ENCODE data around the gene NHS. TPM values are rescaled to one million over a fixed set of nuclear protein-coding genes. Genes with fewer than 3 reads are reported as not detected.
A peak's percentile ranks its signal among the peaks of the same experiment; 100 is the strongest.

Gene NHS
- total and polyA plus RNA-seq, 2 of the 4 experiments (the other 2 are of a cell fraction): 0.36 to 0.90 TPM

- 0 out of 4 replicates have a peak overlapping the region, but pooled peaks of 1 of the 2 experiments have one; percentile 16 for H4K8ac ChIP-seq (ENCODE audit: low read depth in 2 of 2, low read length in 2 of 2)
- H2AK5ac ChIP-seq (ENCODE audit: low read depth, low read length): no peak overlapping the region
- no peak overlapping the region for H3K14ac ChIP-seq (replicated peaks; ENCODE audit: low read depth, low read length)
- H2BK5ac ChIP-seq (ENCODE audit: low read depth, low read length, poor library complexity, severe bottlenecking): no peak overlapping the region
- peak overlapping the region; percentile 25; the same call in 1 of the 2 replicates for H2BK20ac ChIP-seq (ENCODE audit: low read depth, low read length)
- H2AFZ ChIP-seq (replicated peaks; ENCODE audit: low read length, poor library complexity): no peak overlapping the region
- in situ Hi-C loops (cut with MboI; ENCODE audit: low sequenced_read_pairs): no loop called here
- no peak overlapping the region for H3K18ac ChIP-seq (ENCODE audit: low read depth, low read length)
- no peak for ATAC-seq (ENCODE audit: low read depth)
- no peak overlapping the region for H3K9ac ChIP-seq (ENCODE audit: low read depth, low read length)
- intact Hi-C loops (cut with micrococcal nuclease): loop anchor here (5.0 kb wide), 1 partner anchor 472 kb away; no protein-coding TSS in a partner anchor
- ChIA-PET POLR2A (ENCODE audit: unreplicated experiment) (no interaction called here), CTCF (no interaction called here)
- H4K20me1 ChIP-seq (ENCODE audit: insufficient read depth, low read length): no peaks in the 10 kb centered on the region
- H3K4me3 ChIP-seq (ENCODE audit: insufficient read depth, low read depth, low read length): no peak overlapping the region
- peaks cover 9% of the 10 kb centered on the region for H3K4me1 ChIP-seq (ENCODE audit: control insufficient read depth, insufficient read depth, low read length)
- no peak overlapping the region for H4K91ac ChIP-seq (ENCODE audit: insufficient read depth, low read depth, low read length)
- H3K27ac ChIP-seq (ENCODE audit: insufficient read depth, low read length): no peak overlapping the region
- peaks cover 3% of the 10 kb centered on the region; the same call in 1 of the 2 replicates for H3K9me1 ChIP-seq (ENCODE audit: insufficient read depth, low read length)
- no peaks in the 10 kb centered on the region for H3K27me3 ChIP-seq (ENCODE audit: control insufficient read depth, insufficient read depth, low read length)
- dilution Hi-C loops (cut with HindIII; ENCODE audit: low sequenced_read_pairs, unreplicated experiment): no loop called here
- no peaks in the 10 kb centered on the region for H3K36me3 ChIP-seq (ENCODE audit: control insufficient read depth, insufficient read depth, low read length)
- no peak overlapping the region for H3K4me2 ChIP-seq (ENCODE audit: low read depth, low read length)
- TF ChIP-seq MAZ (IDR thresholded peaks at IDR 0.05; ENCODE audit: borderline replicate concordance, low read depth, low read length) (no peak), MXI1 (IDR thresholded peaks at IDR 0.05; ENCODE audit: borderline replicate concordance, low read depth, low read length) (no peak), FOS (IDR thresholded peaks at IDR 0.05; ENCODE audit: low read depth, low read length) (no peak), CEBPB (IDR thresholded peaks at IDR 0.05; ENCODE audit: low read depth, low read length) (no peak), BHLHE40 (IDR thresholded peaks at IDR 0.05; ENCODE audit: low read depth, low read length) (no peak), RCOR1 (IDR thresholded peaks at IDR 0.05; ENCODE audit: insufficient replicate concordance, low read length) (no peak), RAD21 (IDR thresholded peaks at IDR 0.05; ENCODE audit: low read length) (no peak), MAFK (IDR thresholded peaks at IDR 0.05; ENCODE audit: low read depth, low read length) (no peak), ELK1 (IDR thresholded peaks at IDR 0.05; ENCODE audit: borderline replicate concordance, low read depth, low read length) (no peak), NFE2L2 (IDR thresholded peaks at IDR 0.05; ENCODE audit: low read depth, low read length) (no peak), CTCF (conservative IDR thresholded peaks at IDR 0.05; ENCODE audit: low read depth, low read length) (no peak), CHD1 (IDR thresholded peaks at IDR 0.05; ENCODE audit: low read depth, low read length) (no peak), USF2 (IDR thresholded peaks at IDR 0.05; ENCODE audit: low read depth, low read length) (no peak), RFX5 (IDR thresholded peaks at IDR 0.05; ENCODE audit: low read depth, low read length) (no peak), POLR2A (IDR thresholded peaks at IDR 0.05; ENCODE audit: low read depth, low read length) (no peak), SMC3 (IDR thresholded peaks at IDR 0.05; ENCODE audit: low read depth, low read length) (no peak)
- no peak overlapping the region for H2AK9ac ChIP-seq (replicated peaks; ENCODE audit: low read depth, low read length, poor library complexity)
- BruUV-seq (replicated peaks): no TSS peak
- H3K23ac ChIP-seq (ENCODE audit: low read depth, low read length): no peak overlapping the region
- H3K79me1 ChIP-seq (ENCODE audit: low read depth in 1 of 2, low read length in 2 of 2): no peaks in the 10 kb centered on the region
- H3K56ac ChIP-seq (ENCODE audit: extremely low read depth, insufficient read depth, low read length): no peak overlapping the region
- no CpG with 5 or more reads among the region's 2 CpGs for WGBS, 2 experiments (ENCODE audit: extremely low coverage in 2 of 2, insufficient read length in 1 of 2)
- DNase-seq: no peak
- peak overlapping the region; percentile 53 for H3K4ac ChIP-seq (ENCODE audit: low read depth, low read length)
- H2BK15ac ChIP-seq (ENCODE audit: low read depth, low read length): 0 out of 3 replicates have a peak overlapping the region, but pooled peaks have one; percentile 4
- H3K9me3 ChIP-seq (ENCODE audit: control insufficient read depth, insufficient read depth, low read length): no peaks in the 10 kb centered on the region
- H4K5ac ChIP-seq (ENCODE audit: low read depth, low read length): no peak overlapping the region
- no peak overlapping the region for H2BK120ac ChIP-seq (ENCODE audit: low read depth, low read length)
Observed at GRCh38 chrX:17594693-17595092, 219.7 kb downstream of the NHS start.
